HG03280 (cell line): ENCODE results near the gene TFG.

Experiments used
- ATAC-seq: cut with Tn5 transposase; IDR thresholded peaks from one replicate; pipeline ENCODE4 v1.9.1; 2021; ENCODE audit warnings: mild to moderate bottlenecking, moderate library complexity; ENCODE audit not compliant: unreplicated experiment

TFG gene

DNA sequence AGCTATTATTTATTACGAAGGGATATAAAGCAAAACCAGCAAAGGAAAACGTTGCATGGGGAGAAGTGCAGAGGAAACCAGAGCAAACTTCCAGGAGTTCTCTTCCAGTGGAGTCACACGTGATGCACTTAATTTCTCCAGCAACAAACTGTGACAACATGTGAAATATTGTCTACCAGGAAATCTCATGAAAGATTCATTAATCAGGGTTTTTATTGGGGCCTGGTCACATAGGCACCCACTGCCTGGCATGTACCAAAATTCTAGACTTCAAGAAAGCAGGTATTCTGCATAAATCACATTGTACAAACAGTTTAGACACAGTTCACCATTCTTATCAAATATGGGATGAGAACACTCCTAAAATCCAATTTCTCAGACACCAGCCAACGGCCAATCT is 5.4 kb upstream of the TFG start:
- no peak for ATAC-seq

DNA sequence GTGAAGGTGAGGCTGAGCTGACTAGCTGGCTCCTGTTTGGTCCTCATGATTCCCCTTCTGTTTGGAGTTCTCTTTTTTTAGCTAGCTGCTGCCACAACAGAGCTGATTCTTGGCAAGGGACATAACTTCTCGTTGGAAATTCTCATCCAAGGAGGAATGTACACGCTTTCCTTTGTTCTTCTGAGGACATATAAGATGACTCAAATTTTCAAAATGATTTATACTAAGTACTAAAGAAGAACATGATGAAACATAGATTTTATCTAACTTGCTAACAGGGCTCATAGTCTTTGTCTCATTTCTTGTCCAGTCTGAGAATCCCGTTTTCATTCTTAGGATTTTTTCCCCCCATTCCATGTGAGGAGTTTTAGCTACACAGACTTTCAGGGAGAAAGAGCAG is 2.9 kb upstream of the TFG start:
- ATAC-seq = no peak

DNA sequence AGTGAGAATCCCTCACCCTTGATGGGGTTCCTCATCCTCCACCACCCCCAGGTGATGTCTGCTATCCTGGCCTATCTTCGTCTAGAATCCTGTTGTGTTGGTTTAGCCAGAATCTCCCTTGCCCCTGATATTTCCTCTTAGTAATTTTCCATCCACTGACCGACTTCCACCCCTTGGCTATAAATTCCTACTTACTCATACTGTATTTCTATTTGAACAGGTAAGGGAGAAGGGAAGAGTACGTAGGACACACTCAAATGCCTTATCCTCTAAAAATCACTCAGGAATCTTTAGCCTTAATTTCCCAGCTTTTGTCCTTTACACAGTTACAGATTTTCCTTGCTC is 678 bp upstream of the TFG start:
- ATAC-seq = no peak

DNA sequence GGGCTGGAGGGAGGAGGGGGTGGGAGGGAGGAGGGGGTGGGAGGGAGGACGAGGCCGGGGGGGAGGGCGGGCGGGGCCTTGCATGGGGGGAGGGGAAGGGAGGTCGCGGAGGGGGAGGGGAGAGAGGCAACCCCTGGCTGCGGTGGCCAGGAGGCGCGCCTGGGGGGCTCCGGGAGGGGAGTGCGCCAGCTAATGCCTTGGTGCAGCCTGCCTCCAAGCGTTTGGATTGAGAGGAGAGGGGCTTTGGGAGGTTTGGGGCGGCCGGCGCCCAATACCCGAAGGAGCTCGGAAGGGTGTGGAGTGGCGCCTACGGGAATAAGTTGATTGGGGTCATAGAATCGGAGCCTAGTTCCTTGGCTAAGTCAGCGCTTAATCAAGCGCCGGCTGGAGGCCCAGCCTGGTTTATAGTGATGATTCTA is 557 bp downstream of the TFG start:
- peak; percentile 3 for ATAC-seq

DNA sequence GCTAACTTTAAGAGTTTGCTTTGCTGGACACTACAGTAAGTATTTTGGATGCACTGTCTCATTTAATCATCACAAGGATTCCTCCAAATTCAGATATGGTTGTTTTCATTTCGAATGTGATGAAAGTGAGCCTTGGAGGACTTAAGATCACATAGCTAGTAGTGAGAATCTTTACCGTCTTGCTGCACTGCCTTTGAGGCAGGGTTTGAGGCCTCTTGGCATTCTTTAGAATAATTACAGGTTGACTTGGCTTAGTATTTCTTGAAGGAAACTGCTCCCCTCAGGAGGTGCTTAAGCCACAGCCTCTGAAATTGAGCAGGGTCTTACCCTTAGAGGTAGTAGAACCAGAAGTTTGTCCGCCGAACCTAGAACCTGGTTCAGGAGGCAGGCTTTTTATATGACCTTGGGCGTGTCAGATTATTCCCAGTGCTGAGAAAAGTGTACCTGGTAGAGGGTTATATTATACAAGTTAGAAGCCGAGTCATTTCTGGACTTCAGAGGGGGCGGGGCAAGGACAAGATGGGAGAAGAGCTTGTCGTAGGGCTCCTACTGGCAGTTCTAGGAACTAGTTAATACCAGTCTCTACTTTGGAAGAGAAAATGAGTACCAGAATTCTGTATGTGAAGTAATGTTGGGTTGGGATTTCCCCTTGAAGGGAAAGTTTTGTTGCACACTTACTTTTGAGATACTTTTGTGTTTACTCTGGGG is 1.1 kb downstream of the TFG start:
- peak; percentile 34 for ATAC-seq

DNA sequence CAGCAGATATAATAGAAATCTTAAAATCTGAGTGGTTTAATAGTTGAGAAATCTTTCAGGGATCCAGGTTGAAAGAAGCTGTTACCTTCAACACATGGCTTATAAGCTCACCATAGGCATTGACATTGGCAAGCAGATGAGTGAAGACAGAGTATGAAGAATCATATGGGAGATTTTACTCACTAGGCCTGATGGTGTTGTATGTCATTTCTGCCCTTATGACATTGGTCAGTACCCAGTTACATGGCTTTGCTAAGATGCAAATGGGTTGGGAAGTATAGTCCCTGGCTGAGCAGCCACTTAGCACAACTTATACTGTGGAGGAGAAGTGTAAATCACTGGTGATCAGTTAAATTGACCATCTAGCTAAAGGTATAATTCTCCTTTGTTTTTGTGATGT is 5.9 kb downstream of the TFG start:
- ATAC-seq = no peak

DNA sequence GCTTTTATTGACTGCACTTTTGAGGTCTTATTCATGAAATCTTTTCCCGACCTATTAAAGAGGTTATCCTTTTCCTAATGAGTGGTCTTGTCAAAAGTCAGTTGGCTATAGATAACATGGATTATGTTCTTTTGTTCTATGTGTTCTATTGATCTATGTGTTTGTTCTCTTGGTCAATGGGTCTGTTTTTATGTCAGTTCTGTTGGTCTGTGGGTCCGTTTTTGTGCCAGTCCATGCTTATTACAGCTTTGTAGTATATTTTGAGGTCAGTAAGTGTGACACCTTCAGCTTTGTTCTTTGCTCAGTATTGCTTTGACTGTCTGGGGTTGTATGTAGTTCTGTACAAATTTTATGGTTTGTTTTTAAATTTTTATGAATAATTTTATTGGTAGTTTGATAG is 7.8 kb downstream of the TFG start:
- ATAC-seq = no peak

DNA sequence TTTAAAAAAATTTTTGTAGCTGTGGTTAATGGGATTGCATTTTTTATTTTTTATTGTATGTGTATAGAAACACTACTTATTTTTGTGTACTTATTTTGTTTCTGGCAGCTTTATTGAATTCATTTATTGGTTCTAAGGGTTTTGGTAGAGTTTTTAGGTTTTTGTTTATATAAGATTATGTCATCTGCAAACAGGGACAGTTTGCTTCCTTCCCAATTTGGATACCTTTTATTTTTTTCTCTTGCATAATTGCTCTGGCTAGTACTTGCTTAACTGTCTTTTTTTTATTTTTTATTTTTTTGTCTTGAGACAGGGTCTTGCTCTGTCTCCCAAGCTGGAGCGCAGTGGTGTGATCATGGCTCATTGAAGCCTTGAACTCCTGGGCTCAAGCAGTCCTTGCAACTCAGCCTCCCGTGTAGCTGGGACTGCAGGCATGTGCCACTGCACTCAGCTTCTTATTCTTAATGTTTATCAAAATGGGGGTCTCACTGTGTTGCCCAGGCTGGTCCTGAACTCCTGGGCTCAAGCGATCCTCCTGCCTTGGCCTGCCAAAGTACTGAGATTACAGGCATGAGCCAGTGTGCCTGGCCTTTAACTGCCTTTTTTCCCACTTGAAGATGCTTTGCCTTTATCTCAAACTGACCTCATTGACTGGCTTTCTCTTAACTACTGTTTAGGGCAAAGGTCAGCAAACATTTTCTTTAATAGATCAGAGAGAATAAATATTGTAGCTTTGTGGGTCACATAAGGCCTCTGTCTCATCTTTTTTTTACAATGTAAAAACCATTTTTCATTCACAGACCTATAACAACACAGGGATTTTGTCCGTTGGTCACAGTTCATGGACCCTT is 8.6 kb downstream of the TFG start:
- no peak for ATAC-seq

DNA sequence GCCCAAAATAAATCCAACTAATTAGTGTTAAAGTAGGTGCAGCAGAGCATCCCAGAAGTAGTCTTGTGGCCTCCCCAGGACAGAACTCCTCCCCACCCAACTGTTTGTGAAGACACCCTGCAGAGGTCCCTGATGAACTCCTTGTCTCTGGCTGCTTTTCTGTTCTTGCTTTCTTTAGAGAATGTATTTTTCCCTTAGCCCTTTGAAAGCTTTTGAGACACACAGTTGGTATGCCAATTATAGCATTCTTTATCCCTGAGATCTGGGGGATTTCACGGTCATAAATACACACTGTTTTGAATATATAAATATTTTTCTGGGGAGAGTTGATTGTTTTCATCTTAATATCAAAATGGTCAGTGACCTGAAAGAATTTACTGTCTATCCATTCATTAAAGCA is 9.8 kb downstream of the TFG start:
- no peak for ATAC-seq

DNA sequence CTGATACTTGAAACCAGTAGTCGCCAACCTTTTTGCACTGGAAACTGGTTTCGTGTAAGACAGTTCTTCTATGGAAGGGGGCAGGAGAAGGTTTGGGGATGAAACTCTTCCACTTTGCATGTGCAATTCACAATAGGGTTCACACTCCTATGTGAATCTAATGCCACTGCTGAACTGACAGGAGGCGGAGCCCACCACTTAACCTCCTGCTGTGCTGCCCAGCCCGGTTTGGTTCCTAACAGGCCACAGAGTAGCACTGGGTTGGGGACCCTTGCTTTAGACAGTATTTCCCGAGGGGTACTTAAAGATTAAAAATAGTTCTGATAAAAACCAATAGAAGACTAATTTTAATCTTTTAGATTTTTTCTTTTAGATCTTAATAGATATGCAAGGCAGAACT is 11.1 kb downstream of the TFG start:
- ATAC-seq = no peak

DNA sequence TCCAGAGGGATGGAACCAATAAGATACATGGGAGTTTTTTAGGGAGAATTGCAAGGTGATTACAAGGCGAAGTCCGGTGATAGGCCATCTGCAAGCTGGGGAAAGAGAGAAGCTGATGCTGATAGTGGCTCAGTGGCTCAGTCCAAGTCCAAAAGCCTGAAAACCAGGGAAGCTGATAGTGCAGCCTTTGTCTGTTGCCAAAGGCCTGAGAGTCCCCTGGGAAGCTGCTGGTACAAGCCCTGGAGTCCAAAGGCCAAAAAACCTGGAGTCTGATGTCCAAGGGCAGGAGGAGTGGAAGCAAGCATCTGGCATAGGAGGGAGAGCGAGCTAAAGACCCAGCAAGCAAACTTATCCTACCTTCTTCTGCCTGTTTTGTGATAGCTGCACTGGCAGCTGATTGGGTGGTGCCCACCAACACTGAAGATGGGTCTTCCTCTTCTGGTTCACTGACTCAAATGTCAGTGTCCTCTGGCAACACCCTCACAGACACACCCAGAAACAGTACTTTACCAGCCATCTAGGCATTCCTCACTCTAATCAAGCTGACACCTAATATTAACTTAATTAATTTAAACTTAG is 16.7 kb downstream of the TFG start:
- ATAC-seq = no peak

DNA sequence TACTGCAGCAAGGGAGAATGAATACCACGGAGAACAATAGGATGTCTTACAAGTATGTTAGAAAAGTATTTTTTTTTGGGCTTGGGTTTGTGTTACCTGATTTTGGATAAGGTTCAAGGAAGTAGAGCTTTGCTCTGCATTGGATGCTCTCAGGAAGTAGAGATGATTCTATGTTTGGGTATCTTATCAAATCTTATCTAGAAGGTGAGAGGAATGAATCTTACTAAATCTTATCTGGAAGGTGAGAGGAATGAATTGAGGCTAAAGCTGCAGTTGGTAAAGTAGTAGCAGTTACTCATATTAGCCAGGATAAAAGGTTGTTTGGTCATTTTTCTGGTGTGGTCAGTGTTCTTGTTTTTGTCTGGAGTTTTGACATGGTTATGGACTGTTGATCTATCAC is 17.4 kb downstream of the TFG start:
- ATAC-seq = no peak

DNA sequence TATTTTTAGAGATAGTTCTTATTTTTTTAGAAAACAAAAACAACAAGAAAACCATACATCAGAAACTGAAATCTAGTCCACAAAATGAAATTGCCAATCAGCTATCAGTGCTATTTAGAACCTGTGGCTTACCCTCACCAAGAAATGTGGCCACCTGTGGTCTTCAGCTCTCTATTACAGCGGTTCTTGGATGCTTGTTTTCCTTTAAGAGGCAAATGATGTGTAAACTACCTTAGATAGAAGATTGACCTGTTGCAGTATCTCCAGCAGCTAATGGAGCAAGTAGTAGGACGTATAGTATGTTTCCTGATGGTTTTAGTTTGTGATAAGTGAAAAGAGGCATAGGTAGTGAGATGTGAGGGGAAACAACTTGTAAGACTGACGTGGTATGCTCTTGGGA is 21.2 kb downstream of the TFG start:
- ATAC-seq = no peak

DNA sequence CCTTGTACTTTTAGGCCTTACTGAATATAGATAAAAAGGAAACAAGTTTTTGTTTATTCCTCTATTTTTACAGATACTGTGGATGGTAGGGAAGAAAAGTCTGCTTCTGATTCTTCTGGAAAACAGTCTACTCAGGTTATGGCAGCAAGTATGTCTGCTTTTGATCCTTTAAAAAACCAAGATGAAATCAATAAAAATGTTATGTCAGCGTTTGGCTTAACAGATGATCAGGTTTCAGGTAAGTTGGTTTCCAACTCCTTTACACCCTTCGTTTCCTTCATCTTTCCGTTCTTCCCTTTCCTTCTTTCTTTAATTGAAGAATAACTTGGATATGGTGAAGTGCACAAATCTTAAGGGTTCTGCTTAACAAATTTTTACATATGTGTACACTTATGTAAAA is 23.1 kb downstream of the TFG start:
- no peak for ATAC-seq

DNA sequence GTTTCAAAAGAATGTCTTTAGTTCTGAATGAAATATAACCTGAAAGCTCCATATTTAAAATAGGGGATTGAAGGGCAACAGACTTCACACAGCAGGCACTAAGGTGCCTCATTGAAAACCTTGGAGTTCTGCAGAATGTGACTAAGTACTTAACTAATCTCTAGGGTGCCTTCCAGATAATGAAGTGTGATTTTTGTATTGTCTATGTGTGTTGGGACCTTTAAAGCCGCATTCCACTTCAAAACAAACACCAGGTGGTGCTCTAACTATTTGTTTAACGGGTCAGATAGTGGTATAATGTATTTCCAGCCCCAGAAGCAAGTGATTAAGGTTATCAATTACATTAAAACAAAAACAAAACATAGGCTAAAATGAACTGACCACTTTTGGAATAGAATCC is 28.0 kb downstream of the TFG start:
- no peak for ATAC-seq

DNA sequence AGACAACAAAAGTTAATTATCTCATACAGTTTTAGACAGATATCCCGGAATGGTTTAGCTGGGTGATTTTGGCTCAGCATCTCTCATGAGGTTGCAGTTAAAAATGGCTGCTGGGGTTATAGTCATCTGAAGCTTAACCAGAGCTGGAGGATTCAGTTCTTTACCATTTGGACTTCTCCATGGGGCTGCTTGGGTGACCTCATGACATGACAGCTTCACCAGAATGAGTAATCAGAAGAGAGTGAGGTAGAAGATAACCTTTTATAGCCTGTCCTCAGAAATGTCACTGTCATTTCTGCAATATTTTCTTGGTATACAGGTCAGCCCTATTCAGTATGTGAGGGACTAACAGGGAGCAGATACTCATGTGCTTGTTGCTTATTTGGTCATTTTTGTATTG is 30.9 kb downstream of the TFG start:
- ATAC-seq = no peak

DNA sequence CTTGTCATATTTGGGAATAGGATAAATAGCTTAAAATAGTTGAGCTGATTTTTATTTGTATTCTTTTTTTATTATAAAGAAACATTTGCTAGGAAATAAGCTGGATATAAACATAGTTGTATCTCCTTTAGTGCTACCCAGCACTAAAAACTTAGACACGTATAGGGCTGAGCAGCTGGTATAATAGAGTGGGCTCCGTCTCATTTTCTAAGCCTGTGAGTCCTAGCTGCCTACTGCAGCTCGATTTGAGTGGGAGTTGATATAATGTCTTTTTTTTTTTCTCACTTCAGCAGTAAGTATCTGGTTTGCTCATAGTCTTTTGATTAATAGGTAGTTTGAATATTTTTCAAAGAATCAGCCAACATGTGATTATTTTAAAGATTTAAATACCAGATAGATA is 34.2 kb downstream of the TFG start:
- no peak for ATAC-seq

DNA sequence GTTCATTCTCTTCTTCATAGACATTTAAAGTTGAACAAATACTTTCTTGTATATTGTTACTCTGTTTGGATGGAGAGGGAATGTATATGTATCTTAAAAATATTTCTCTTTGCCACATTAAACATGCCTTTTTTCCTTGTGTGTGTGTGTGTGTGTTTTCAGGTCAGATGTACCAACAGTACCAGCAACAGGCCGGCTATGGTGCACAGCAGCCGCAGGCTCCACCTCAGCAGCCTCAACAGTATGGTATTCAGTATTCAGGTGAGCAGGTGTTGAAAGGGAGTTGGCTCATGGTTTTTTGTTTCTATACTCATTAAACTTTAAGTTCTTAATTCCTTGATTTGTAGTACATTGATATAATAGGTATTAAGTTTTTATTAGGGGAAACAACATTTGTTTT is 35.4 kb downstream of the TFG start:
- ATAC-seq = no peak

DNA sequence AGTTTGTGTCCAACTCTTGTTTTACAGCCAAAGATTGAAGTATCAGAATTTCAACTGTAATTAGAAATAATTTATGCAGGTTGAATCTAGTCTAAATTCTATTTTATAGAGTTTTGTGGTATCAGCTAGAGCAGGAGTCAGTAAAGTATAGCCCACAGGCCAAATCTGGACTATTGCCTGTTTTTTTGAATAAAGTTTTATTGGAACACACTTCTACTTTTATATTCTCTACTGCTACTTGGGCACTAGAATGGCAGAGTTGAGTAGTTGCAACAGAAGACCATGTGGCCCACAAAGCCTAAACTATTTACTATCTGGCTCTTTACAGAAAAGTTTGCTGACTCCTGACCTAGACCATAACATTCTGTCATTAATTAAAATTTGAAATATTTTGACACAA is 36.3 kb downstream of the TFG start:
- no peak for ATAC-seq

DNA sequence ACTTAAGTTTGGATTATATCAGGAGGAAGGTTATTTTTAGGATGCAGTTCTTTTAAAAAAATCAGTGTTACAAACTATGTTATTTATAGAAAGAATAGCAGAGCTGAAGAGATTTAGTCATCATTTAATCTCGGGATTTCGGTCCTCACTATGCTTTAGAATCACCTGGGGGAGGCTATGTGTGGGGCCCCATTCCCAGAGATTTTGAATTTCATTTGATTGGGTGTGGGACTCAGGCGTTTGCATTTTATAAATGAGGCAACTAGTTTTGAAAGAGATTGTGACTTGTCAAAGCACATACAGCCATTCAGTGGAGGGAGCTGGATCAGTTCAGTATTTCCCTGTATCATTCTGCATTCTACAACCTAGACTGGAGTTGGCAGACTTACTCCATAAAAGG is 36.8 kb downstream of the TFG start:
- ATAC-seq = no peak

DNA sequence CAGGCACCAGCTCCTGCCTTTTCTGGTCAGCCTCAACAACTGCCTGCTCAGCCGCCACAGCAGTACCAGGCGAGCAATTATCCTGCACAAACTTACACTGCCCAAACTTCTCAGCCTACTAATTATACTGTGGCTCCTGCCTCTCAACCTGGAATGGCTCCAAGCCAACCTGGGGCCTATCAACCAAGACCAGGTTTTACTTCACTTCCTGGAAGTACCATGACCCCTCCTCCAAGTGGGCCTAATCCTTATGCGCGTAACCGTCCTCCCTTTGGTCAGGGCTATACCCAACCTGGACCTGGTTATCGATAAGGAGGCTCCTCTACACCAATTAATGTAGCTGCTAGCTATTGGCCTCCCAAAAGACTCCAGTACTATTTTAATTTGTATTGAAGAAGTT is 38.9 kb downstream of the TFG start:
- ATAC-seq = no peak

DNA sequence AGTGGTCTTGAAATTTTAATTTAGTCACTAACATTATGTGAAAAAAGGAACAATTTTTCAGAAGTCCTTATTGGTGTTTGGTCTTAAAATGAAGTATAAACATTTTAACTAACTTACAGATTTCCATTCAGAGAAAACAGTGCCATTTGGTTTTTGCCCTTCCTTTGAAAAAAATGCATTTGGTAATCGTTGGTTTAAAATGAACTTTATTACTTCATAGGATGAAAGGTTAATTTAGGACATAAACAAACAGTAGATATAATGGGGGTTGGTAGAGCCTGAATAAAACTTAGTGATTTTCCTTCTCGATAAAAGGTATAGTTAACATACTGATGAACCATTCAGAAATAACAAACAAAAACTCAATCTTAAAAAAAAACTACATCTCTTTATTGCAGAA is 39.7 kb downstream of the TFG start:
- ATAC-seq = no peak
